HepG2 (cell line): ENCODE measurements around the gene COMT. TPM values are rescaled to one million over a fixed set of nuclear protein-coding genes. Genes with fewer than 3 reads are reported as not detected.

ENCODE experiments used
- CTCF ChIP-seq: sonication (generic); formaldehyde crosslinking; IDR thresholded peaks from 2 replicates; pipeline ENCODE4 v1.5.0; 2020; ENCODE audit warnings: mild to moderate bottlenecking, missing genetic modification reagents, moderate library complexity
- E2F1 ChIP-seq: sonication (generic); formaldehyde crosslinking; IDR thresholded peaks from 2 replicates; pipeline ENCODE4 v1.5.0; 2020; ENCODE audit warnings: missing genetic modification reagents
- HOXA7 ChIP-seq: sonication (generic); formaldehyde crosslinking; IDR thresholded peaks from 2 replicates; pipeline ENCODE4 v1.8.1; 2022; ENCODE audit warnings: mild to moderate bottlenecking, missing genetic modification reagents, moderate library complexity
- KDM5B ChIP-seq: sonication (generic); formaldehyde crosslinking; IDR thresholded peaks from 2 replicates; pipeline ENCODE4 v1.4.0; 2020; ENCODE audit warnings: missing genetic modification reagents, mild to moderate bottlenecking, borderline replicate concordance
- NFYB ChIP-seq: sonication (generic); formaldehyde crosslinking; IDR thresholded peaks from 2 replicates; pipeline ENCODE4 v1.4.0; 2020; ENCODE audit warnings: missing genetic modification reagents
- NRL ChIP-seq: sonication (generic); formaldehyde crosslinking; IDR thresholded peaks from 2 replicates; pipeline ENCODE4 v1.5.0; 2020; ENCODE audit warnings: missing genetic modification reagents, mild to moderate bottlenecking, moderate library complexity, borderline replicate concordance
- PAX8 ChIP-seq: sonication (generic); formaldehyde crosslinking; IDR thresholded peaks from 2 replicates; pipeline ENCODE4 v1.8.0; 2022; ENCODE audit warnings: mild to moderate bottlenecking, missing genetic modification reagents, borderline replicate concordance
- REXO4 ChIP-seq: sonication (generic); formaldehyde crosslinking; IDR thresholded peaks from 2 replicates; pipeline ENCODE4 v1.8.0; 2022; ENCODE audit warnings: missing genetic modification reagents, mild to moderate bottlenecking, borderline replicate concordance
- SMARCE1 ChIP-seq: fragments of 450-650 bp; IDR thresholded peaks from 2 replicates; pipeline ENCODE4 v1.6.1; 2017; ENCODE audit warnings: borderline replicate concordance
- SNAI1 ChIP-seq: sonication (generic); formaldehyde crosslinking; IDR thresholded peaks from 2 replicates; pipeline ENCODE4 v1.5.0; 2020; ENCODE audit warnings: mild to moderate bottlenecking, missing genetic modification reagents, borderline replicate concordance
- THYN1 ChIP-seq: sonication (generic); formaldehyde crosslinking; IDR thresholded peaks from 2 replicates; pipeline ENCODE4 v1.8.1; 2023; ENCODE audit warnings: low read depth, mild to moderate bottlenecking, moderate library complexity, missing genetic modification reagents, borderline replicate concordance
- U2AF2 ChIP-seq: fragments of 200-400 bp; formaldehyde crosslinking; IDR thresholded peaks from 2 replicates; pipeline ENCODE4 v1.6.1; 2017; ENCODE audit warnings: low read depth, mild to moderate bottlenecking, low read length
- ZNF138 ChIP-seq: sonication (generic); formaldehyde crosslinking; IDR thresholded peaks from 2 replicates; pipeline ENCODE4 v1.5.0; 2020; ENCODE audit warnings: mild to moderate bottlenecking, low read depth, missing genetic modification reagents
- ZNF274 ChIP-seq: sonication (generic); formaldehyde crosslinking; IDR thresholded peaks from 2 replicates; pipeline ENCODE4 v1.5.1; 2020; ENCODE audit warnings: mild to moderate bottlenecking, missing genetic modification reagents
- ZNF580 ChIP-seq: IDR thresholded peaks from 2 replicates; pipeline ENCODE4 v1.6.1; 2016; ENCODE audit warnings: low read depth, borderline replicate concordance
- ZNF710 ChIP-seq: sonication (generic); formaldehyde crosslinking; IDR thresholded peaks from 2 replicates; pipeline ENCODE4 v1.5.0; 2020; ENCODE audit warnings: mild to moderate bottlenecking, missing genetic modification reagents, borderline replicate concordance
- ZNF749 ChIP-seq: sonication (generic); formaldehyde crosslinking; IDR thresholded peaks from 2 replicates; pipeline ENCODE4 v1.8.0; 2022; ENCODE audit warnings: mild to moderate bottlenecking, missing genetic modification reagents, moderate library complexity, borderline replicate concordance
- polyA plus RNA-seq, 8 experiments: library from polyadenylated mRNA; depleted of rRNA in 3 of 8; stranded (reverse) in 7 of 8; unstranded in 1 of 8; fragments of >200 nt; fragmentation: Illumina TruSeq in 4 of 8; extraction: Trizol in 4 of 8; gene quantifications; 2 replicates each; pipeline versions ENCODE4 v1.2.1 to v1.2.3, GENCODE V29; 2011 to 2016; ENCODE audit warnings: low read depth in 4 of 8, missing spikeins in 1 of 8, mixed read lengths in 1 of 8; ENCODE audit not compliant: insufficient read depth in 1 of 8
- total RNA-seq, 5 experiments: library from RNA; depleted of rRNA; stranded (reverse); fragments of >200 nt; fragmentation: Illumina TruSeq; extraction: Trizol; gene quantifications; 2 replicates each; pipeline ENCODE4 v1.2.3, GENCODE V29; 2016; ENCODE audit warnings: low read depth in 1 of 5
- TF ChIP-seq, protein P1 (sequence below): IDR thresholded peaks from 2 replicates; pipeline ENCODE4 v1.6.1; 2012; ENCODE audit warnings: low read length, improper control_type of control experiment
- TF ChIP-seq, protein P2 (sequence below), 2 experiments: fragments of 450-650 bp in 1 of 2; sonication (generic) in 1 of 2; formaldehyde crosslinking; IDR thresholded peaks; 2 replicates each; pipeline versions ENCODE4 v1.5.0 to v1.8.0; 2020 to 2022; ENCODE audit warnings: mild to moderate bottlenecking in 1 of 2, missing genetic modification reagents in 1 of 2

The COMT gene
- total and polyA plus RNA-seq, 2 of the 13 experiments (the other 11 are each of a cell fraction or from before 2014, with no cell fraction given) = 156 to 162 TPM

- TF ChIP-seq CTCF (peak; percentile 20), NRL (CRISPR knock-in tag) (peak; percentile 72), PAX8 (CRISPR knock-in tag) (no peak), E2F1 (CRISPR knock-in tag) (no peak), NFYB (no peak), ZNF274 (CRISPR knock-in tag) (peak; percentile 53; the same call in 1 of the 2 replicates), ZNF580 (CRISPR knock-in tag) (no peak), SMARCE1 (no peak), REXO4 (no peak), U2AF2 (no peak), HOXA7 (CRISPR knock-in tag) (no peak), KDM5B (peak; percentile 31; the same call in 1 of the 2 replicates), ZNF749 (CRISPR knock-in tag) (no peak), ZNF710 (CRISPR knock-in tag) (no peak), ZNF138 (CRISPR knock-in tag) (no peak), SNAI1 (CRISPR knock-in tag) (no peak), THYN1 (CRISPR knock-in tag) (no peak)
- TF ChIP-seq, protein P1, sequence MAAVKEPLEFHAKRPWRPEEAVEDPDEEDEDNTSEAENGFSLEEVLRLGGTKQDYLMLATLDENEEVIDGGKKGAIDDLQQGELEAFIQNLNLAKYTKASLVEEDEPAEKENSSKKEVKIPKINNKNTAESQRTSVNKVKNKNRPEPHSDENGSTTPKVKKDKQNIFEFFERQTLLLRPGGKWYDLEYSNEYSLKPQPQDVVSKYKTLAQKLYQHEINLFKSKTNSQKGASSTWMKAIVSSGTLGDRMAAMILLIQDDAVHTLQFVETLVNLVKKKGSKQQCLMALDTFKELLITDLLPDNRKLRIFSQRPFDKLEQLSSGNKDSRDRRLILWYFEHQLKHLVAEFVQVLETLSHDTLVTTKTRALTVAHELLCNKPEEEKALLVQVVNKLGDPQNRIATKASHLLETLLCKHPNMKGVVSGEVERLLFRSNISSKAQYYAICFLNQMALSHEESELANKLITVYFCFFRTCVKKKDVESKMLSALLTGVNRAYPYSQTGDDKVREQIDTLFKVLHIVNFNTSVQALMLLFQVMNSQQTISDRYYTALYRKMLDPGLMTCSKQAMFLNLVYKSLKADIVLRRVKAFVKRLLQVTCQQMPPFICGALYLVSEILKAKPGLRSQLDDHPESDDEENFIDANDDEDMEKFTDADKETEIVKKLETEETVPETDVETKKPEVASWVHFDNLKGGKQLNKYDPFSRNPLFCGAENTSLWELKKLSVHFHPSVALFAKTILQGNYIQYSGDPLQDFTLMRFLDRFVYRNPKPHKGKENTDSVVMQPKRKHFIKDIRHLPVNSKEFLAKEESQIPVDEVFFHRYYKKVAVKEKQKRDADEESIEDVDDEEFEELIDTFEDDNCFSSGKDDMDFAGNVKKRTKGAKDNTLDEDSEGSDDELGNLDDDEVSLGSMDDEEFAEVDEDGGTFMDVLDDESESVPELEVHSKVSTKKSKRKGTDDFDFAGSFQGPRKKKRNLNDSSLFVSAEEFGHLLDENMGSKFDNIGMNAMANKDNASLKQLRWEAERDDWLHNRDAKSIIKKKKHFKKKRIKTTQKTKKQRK = no peak
- TF ChIP-seq, protein P2, sequence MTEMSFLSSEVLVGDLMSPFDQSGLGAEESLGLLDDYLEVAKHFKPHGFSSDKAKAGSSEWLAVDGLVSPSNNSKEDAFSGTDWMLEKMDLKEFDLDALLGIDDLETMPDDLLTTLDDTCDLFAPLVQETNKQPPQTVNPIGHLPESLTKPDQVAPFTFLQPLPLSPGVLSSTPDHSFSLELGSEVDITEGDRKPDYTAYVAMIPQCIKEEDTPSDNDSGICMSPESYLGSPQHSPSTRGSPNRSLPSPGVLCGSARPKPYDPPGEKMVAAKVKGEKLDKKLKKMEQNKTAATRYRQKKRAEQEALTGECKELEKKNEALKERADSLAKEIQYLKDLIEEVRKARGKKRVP (CRISPR knock-in tag; IDR thresholded peaks at IDR 0.05) = no peak
Observed at GRCh38 chr22:19898831-19899567, 42.6 kb upstream of the COMT start (continued).
